Naive thymus-derived CD8-positive, alpha-beta T cell (primary cell): Measurements from ENCODE around the gene TRIM41. TPM values are rescaled to one million over a fixed set of nuclear protein-coding genes. Genes with fewer than 3 reads are reported as not detected.
"Not testable (repeated sequence)": the region's sequence is repeated elsewhere in the genome, so short reads cannot be mapped to it uniquely, and the experiment has no call there.

Source experiments
- ATAC-seq, 2 donors: fragments of 150-1000 bp; cut with Tn5 transposase in 1 of 2; sonication (Bioruptor Pico), chemical (Tn5 transposase) in 1 of 2; 1 replicate in 1 of 2; 2 replicates in 1 of 2; pipeline ENCODE4 v1.10.0; 2021; ENCODE audit warnings: mild to moderate bottlenecking in 2 of 2, moderate library complexity in 2 of 2
- POLR2A ChIA-PET: fragments of 350-600 bp; sonication (Branson Sonifier 250); formaldehyde crosslinking; loops from one replicate; lab custom pipeline; 2021; ENCODE audit warnings: antibody characterized with exemption; lab: Charles Lee
- DNase-seq, 10 donors: peaks; one replicate each; pipeline versions ENCODE4 v3.0.0 to v3.0.0-alpha.2; 2020 to 2022
- H3K27ac Mint-ChIP-seq, 10 donors: one replicate each; pipeline ENCODE4 v1.8.0; 2020 to 2022; ENCODE audit warnings: mild to moderate bottlenecking in 10 of 10, mixed read lengths in 10 of 10, moderate library complexity in 4 of 10, inconsistent platforms in 1 of 10
- H3K27me3 Mint-ChIP-seq, 5 donors: one replicate each; pipeline ENCODE4 v1.8.0; 2021 to 2022; ENCODE audit warnings: mixed read lengths in 5 of 5
- H3K36me3 Mint-ChIP-seq, 3 donors: one replicate each; pipeline ENCODE4 v1.8.0; 2020 to 2022; ENCODE audit warnings: mixed read lengths in 3 of 3, mild to moderate bottlenecking in 2 of 3, inconsistent platforms in 1 of 3
- H3K4me1 Mint-ChIP-seq, 4 donors: one replicate each; pipeline ENCODE4 v1.8.0; 2021 to 2022; ENCODE audit warnings: mixed read lengths in 4 of 4
- H3K4me3 Mint-ChIP-seq, 10 donors: one replicate each; pipeline ENCODE4 v1.8.0; 2020 to 2022; ENCODE audit warnings: mild to moderate bottlenecking in 10 of 10, mixed read lengths in 10 of 10, moderate library complexity in 6 of 10, inconsistent platforms in 1 of 10
- H3K9me3 Mint-ChIP-seq, 9 donors: one replicate each; pipeline ENCODE4 v1.8.0; 2020 to 2022; ENCODE audit warnings: mixed read lengths in 9 of 9, mild to moderate bottlenecking in 3 of 9, inconsistent platforms in 1 of 9, moderate library complexity in 1 of 9
- polyA plus RNA-seq, 3 donors: library from polyadenylated mRNA; unstranded; fragments of 300-500 nt; fragmentation: Illumina TruSeq; gene quantifications; one replicate each; pipeline ENCODE4 v1.2.3, GENCODE V29; 2021
- total RNA-seq, 8 experiments: library from RNA in 2 of 8; stranded (reverse) in 2 of 8; gene quantifications; one replicate each; pipeline ENCODE4 v1.2.3 and lab custom pipeline; 2021 to 2026

TRIM41 gene
- total and polyA plus RNA-seq, 5 experiments from 2014 or later = 1.1 to 40.7 (median 2.6) TPM

DNA sequence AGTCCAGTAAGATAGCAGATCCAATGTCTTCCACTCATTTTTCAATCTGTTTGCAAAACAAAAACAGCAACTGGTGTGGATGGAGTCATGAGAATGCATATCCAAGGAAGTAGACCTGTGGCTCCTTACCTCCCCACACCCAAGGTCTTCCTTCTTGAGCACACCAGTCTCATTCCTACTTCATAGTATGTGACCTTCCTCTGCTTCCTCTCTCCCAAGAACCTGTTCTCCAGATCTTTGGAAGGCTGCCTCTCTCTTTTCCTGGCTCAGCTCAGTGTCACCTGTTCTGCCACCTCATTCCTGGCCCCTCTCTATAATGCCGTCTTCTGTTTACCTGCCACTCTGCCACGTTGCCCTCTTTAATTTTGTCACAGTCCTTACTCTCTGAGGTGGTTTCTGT is 10.1 kb upstream of the TRIM41 start:
- ATAC-seq (no peak), DNase-seq (no peak)
- Mint-ChIP-seq H3K27ac (peak overlapping the region in 1 of 10 donors; percentile 15), H3K27me3 (no peaks in the 10 kb centered on the region), H3K36me3 (no peaks in the 10 kb centered on the region), H3K4me1 (peaks cover 18 to 32% (median 26%) of the 10 kb centered on the region in 4 donors), H3K9me3 (peaks cover 0 to 3% (median 0%) of the 10 kb centered on the region in 9 donors), H3K4me3 (no peak overlapping the region)
- POLR2A ChIA-PET = interaction anchor here (0.6 to 5.7 kb wide), 4 partner anchors 10 to 49 kb away, joined by 3 to 24 read pairs (median 4); partner anchors contain the start of gene TRIM41

DNA sequence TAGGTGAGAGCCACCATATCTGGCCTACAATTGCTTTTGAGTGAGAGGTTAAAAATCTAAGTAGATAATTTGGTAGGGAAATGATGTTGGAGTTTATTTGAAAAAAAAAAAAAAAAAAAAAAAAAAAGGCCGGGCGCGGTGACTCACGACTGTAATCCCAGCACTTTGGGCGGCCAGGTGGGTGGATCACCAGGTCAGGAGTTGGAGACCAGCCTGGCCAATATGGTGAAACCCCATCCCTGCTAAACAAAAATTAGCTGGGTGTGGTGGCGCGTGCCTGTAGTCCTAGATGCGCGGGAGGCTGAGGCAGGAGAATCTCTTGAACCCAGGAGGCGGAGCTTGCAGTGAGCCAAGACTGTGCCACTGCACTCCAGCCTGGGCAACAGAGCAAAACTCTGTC is 8.8 kb upstream of the TRIM41 start:
- Mint-ChIP-seq H3K4me3 (peak overlapping the region in 4 of 10 donors; percentile 4 to 50 (median 28)), H3K4me1 (peaks cover 17 to 32% (median 28%) of the 10 kb centered on the region in 4 donors)
- not testable (repeated sequence) for H3K27me3 Mint-ChIP-seq, H3K9me3 Mint-ChIP-seq, H3K27ac Mint-ChIP-seq, H3K36me3 Mint-ChIP-seq, DNase-seq, ATAC-seq
- POLR2A ChIA-PET = interaction anchor here (0.9 to 5.7 kb wide), 3 partner anchors 22 to 47 kb away, joined by 3 to 24 read pairs (median 9); no protein-coding TSS in a partner anchor

DNA sequence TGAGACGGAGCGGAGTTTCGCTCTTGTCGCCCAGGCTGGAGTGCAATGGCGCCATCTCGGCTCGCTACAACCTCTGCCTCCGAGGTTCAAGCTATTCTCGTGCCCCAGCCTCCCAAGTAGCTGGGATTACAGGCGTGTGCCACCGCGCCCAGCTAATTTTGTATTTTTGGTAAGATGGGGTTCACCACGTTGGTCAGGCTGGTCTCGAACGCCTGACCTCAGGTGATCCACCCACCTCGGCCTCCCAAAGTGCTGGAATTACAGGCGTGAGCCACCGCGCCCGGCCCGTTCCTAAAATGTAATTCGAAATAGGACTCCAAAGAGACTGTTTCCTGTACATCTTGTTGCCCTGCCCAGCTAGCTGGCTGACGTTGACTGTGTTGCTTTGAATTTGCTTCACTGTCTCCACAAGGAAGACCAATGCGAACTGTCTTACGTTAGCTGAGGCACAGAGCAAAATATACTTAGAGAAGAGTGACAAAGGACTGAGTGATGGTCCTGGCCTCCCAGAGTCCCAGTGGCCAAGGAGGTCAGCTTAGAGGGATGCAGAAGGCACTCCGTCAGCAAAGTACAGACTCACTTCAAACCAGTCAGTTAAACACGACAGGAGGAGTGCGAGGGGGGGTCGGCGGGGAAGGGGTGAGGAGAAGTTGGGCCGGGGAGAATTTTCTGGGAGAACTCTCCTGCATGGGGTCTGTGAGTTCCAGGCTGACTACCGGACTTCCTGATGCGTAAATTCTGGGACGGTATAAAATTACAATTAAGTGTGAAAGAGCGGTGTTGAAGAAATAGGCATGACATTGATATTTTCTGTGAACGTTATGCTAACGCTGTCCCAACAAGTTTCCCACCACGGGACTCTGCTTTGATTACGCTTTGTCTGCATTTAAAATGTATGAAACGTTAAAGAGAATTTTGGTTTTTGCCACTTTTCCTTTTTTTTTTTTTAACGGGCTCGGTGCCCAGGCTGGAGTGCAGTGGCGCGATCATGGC is 6.8 kb upstream of the TRIM41 start:
- POLR2A ChIA-PET = interaction anchor here (0.6 to 3.5 kb wide), 9 partner anchors 9 to 45 kb away, joined by 3 to 46 read pairs (median 7); partner anchors contain the start of genes TRIM52 and TRIM7
- Mint-ChIP-seq H3K27ac (peak overlapping the region; percentile 81 to 99 (median 92)), H3K27me3 (peaks cover 0 to 4% (median 0%) of the 10 kb centered on the region in 5 donors), H3K9me3 (peaks cover 0 to 5% (median 0%) of the 10 kb centered on the region in 9 donors), H3K4me3 (peak overlapping the region; percentile 87 to 99 (median 98)), H3K4me1 (peaks cover 22 to 45% (median 42%) of the 10 kb centered on the region in 4 donors), H3K36me3 (peaks cover 0 to 3% (median 2%) of the 10 kb centered on the region in 3 donors)
- peak in 7 of 10 donors; percentile 28 to 70 (median 46) for DNase-seq
- peak in 1 of 2 donors; percentile 45 for ATAC-seq

DNA sequence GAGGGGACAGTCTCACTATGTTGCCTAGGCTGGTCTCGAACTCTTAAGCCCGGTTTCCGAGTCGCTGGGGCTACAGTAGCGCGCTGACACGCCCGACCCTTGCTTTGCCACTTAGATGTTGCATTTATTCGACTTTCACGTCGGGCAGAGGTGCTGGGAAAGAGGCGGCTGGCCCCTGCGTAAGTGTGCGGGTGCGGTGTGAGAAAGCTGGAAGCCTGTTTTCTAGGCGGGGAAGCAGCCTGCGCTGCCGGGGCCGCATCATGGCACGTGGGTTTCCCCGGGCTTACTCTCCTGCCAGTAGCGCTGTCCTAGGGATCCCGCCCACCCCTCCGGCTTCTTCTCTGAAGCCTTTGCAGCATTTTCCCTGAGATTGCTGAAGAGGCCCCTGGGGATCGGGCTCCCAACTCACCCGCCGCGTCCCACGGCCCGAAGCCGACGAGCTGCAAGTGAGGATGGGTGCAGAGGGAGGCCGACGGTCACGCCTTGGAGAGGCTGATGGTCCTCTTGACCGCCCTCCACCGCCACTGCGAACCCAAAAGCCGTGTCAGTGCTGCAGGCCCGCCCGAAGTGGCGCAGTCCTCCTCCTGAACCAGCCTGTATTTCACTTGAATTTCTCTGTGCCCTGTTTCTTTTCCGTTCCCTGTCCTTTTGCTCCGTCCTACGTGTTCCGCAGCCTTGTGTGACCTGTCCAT is 5.8 kb upstream of the TRIM41 start:
- Mint-ChIP-seq H3K27me3 (peaks cover 0 to 11% (median 0%) of the 10 kb centered on the region in 5 donors), H3K4me3 (peak overlapping the region; percentile 87 to 99 (median 98)), H3K4me1 (peaks cover 28 to 51% (median 48%) of the 10 kb centered on the region in 4 donors), H3K9me3 (peaks cover 0 to 14% (median 0%) of the 10 kb centered on the region in 9 donors), H3K36me3 (peaks cover 0 to 6% (median 3%) of the 10 kb centered on the region in 3 donors), H3K27ac (peak overlapping the region; percentile 89 to 99 (median 96))
- peak; percentile 46 to 82 (median 68) for DNase-seq
- peak; percentile 29 to 36 for ATAC-seq
- POLR2A ChIA-PET = interaction anchor here (0.6 to 3.5 kb wide), 8 partner anchors 10 to 44 kb away, joined by 4 to 46 read pairs (median 8); partner anchors contain the start of genes TRIM52 and TRIM7

DNA sequence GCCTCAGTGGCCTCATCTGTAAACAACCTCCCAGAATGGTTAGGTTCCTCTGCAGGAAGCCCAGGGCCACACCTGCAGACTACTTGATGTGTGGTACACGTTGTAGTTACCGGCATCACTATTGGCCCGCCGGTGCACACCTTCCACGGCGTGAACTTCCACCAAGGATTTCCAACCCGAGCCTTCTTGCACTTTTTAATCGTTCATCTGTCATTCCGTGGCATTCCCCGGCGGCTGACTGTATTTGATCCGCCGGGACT is 5.3 kb upstream of the TRIM41 start:
- Mint-ChIP-seq H3K27me3 (peaks cover 0 to 12% (median 0%) of the 10 kb centered on the region in 5 donors), H3K27ac (peak overlapping the region; percentile 89 to 99 (median 96)), H3K4me3 (peak overlapping the region; percentile 87 to 99 (median 98)), H3K4me1 (peaks cover 30 to 53% (median 51%) of the 10 kb centered on the region in 4 donors), H3K9me3 (peaks cover 0 to 15% (median 0%) of the 10 kb centered on the region in 9 donors), H3K36me3 (peaks cover 0 to 6% (median 3%) of the 10 kb centered on the region in 3 donors)
- POLR2A ChIA-PET = interaction anchor here (1.0 to 3.5 kb wide), 6 partner anchors 11 to 43 kb away, joined by 4 to 46 read pairs (median 17); partner anchors contain the start of genes TRIM52 and TRIM7
- ATAC-seq (peak; percentile 22 to 24), DNase-seq (peak in 6 of 10 donors; percentile 29 to 67 (median 42))

DNA sequence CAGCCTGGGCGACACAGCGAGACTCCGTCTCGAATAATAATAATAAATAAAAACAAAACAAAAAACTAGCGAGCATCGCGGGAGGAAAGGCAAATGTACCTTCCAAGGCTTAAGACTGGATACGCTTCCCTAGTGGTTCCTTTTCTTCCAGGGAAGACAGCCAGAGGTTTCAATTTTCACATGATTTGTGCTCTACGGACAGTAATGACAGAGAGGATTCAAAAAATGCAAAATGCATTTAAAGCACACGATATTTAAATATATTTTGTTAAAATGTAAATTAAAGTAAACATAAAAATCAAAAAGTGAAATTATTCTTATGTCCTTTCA is 4.3 kb upstream of the TRIM41 start:
- Mint-ChIP-seq H3K9me3 (peaks cover 0 to 15% (median 0%) of the 10 kb centered on the region in 9 donors), H3K4me1 (peaks cover 34 to 61% (median 56%) of the 10 kb centered on the region in 4 donors), H3K4me3 (peak overlapping the region; percentile 87 to 99 (median 98)), H3K27ac (peak overlapping the region in 8 of 10 donors; percentile 89 to 99 (median 97)), H3K36me3 (peaks cover 0 to 6% (median 3%) of the 10 kb centered on the region in 3 donors), H3K27me3 (peaks cover 0 to 12% (median 0%) of the 10 kb centered on the region in 5 donors)
- ATAC-seq = no peak
- POLR2A ChIA-PET = interaction anchor here (0.6 to 3.5 kb wide), 3 partner anchors 12 to 361 kb away, joined by 3 to 46 read pairs (median 4); no protein-coding TSS in a partner anchor
- no peak for DNase-seq

DNA sequence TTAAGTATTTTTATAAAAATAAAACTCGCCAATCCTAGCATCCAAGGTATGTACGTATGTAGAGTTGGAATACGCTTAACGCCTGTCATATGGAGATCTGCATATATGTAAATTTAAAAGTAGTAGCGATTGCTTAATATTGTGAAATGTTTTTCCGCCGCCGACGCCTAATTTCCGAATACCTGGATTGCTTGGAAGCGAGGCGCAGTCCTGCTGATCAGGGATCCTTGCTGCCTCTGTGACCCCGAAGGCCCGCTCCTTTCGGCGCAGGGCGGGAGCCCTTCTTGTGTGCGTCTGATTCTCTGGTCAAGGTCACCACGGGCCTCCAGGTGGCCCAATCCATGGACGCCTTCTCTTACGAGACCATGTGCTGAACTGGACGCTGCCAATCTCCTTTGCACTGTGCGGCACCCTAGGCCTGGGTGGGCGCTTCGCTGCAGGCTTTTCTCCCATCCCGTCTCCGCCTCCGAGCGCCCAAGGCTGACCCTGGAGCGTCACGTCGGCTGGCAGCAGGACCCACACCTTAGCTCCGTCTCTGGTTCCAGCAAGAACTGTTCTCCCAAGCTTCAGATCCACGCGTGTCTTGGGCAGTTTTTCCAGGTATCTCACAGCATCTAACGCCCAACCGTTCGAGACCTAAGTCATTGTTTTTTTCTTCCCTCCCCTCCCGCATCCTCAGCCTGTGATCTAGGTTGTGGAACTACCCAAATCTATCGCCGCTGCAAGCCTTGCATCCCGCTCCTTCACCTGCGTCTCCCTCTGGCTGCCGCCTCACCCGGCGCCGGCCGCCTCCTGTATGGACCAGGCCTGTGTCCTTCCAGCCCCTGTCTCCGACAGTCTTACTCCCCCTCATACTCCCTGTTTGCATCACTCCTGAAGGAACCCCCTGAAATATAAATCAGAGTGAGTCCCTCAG is 3.6 kb upstream of the TRIM41 start:
- Mint-ChIP-seq H3K36me3 (peaks cover 0 to 6% (median 3%) of the 10 kb centered on the region in 3 donors), H3K4me3 (peak overlapping the region; percentile 14 to 65 (median 38))
- ATAC-seq = no peak

DNA sequence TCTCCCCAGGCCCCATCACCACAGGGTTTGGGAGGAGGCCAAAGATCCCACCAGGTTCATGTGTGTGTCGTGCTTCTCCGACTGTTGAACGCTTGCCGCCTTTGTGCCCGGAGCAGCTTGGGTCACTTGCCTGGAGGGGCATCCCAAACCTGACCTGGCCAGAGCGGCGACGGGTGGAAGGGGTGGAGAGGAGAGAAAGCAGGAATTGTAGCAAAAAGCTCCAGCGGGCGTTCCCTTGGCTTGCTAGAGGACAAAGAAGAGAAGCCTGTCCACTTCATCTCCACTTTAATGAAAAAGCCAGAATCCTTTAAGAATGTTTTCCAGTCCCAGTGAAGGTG is 2.9 kb upstream of the TRIM41 start:
- POLR2A ChIA-PET = interaction anchor here (1.2 to 9.4 kb wide), 4 partner anchors 14 to 41 kb away, joined by 15 to 286 read pairs (median 134); partner anchors contain the start of genes RACK1 and TRIM52
- ATAC-seq = no peak
- peaks cover 0 to 12% (median 0%) of the 10 kb centered on the region in 5 donors for H3K27me3 Mint-ChIP-seq
- peaks cover 0 to 6% (median 3%) of the 10 kb centered on the region in 3 donors for H3K36me3 Mint-ChIP-seq
- H3K9me3 Mint-ChIP-seq = peaks cover 0 to 15% (median 2%) of the 10 kb centered on the region in 9 donors
- peak overlapping the region in 7 of 10 donors; percentile 51 to 97 (median 73) for H3K27ac Mint-ChIP-seq
- peaks cover 41 to 75% (median 66%) of the 10 kb centered on the region in 4 donors for H3K4me1 Mint-ChIP-seq
- DNase-seq = no peak
- peak overlapping the region in 9 of 10 donors; percentile 16 to 65 (median 45) for H3K4me3 Mint-ChIP-seq

More for the DNA sequence above, 3.6 kb upstream of the TRIM41 start:
- Mint-ChIP-seq H3K9me3 (peaks cover 0 to 15% (median 2%) of the 10 kb centered on the region in 9 donors), H3K4me1 (peaks cover 39 to 68% (median 62%) of the 10 kb centered on the region in 4 donors), H3K27ac (peak overlapping the region in 8 of 10 donors; percentile 19 to 97 (median 51)), H3K27me3 (peaks cover 0 to 12% (median 0%) of the 10 kb centered on the region in 5 donors)
- no peak for DNase-seq
- POLR2A ChIA-PET = interaction anchor here (2.0 to 9.4 kb wide), 3 partner anchors 13 to 31 kb away, joined by 18 to 286 read pairs (median 250); partner anchors contain the start of gene RACK1

DNA sequence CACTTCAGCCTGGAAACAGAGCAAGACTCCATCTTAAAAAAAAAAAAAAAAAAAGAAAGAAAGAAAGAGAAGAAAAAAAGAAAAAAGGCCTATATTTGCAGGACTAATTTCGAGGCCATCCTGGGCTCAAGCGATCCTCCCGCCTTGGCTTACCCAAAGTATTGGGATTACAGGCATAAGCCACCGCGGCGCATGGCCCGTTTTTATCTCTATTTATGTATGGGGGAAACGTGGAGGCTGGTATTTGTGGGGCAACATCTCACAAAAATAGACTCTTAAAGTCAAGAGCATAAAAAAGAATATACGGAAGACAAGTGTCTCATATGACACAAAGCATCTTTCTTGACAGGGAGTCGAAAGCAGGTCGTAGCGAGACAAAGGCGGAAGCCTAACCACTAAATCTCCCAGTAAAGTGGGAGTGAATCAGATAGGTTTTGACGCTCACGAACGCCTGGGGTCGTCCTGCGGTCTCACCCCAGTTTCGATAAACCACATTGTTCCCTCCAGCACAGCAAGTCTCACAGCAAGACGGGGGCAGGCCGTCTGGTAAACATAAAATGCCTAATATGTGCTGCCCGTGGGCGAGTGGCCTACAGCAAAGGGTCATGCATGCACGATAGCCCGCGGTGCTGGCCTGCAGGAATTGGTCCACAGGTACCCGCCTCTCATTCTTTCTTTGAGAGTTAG is 1.8 kb upstream of the TRIM41 start:
- Mint-ChIP-seq H3K36me3 (peaks cover 0 to 6% (median 3%) of the 10 kb centered on the region in 3 donors), H3K4me3 (peak overlapping the region; percentile 91 to 100 (median 98)), H3K27me3 (peaks cover 0 to 12% (median 0%) of the 10 kb centered on the region in 5 donors), H3K9me3 (peaks cover 0 to 15% (median 2%) of the 10 kb centered on the region in 9 donors), H3K4me1 (peaks cover 42 to 79% (median 74%) of the 10 kb centered on the region in 4 donors), H3K27ac (peak overlapping the region; percentile 97 to 100 (median 99))
- DNase-seq (peak; percentile 42 to 86 (median 80)), ATAC-seq (peak; percentile 1 to 4)
- POLR2A ChIA-PET = interaction anchor here (1.2 to 11.2 kb wide), 10 partner anchors 15 to 418 kb away, joined by 3 to 286 read pairs (median 16); partner anchors contain the start of genes RACK1, TRIM52 and TRIM7
